ENCODE results near the gene CSRP3.

GRCh38 chr11:19183646-19184045 lies 18.1 kb downstream of the CSRP3 start:
- TF ChIP-seq CTCF (IDR thresholded peaks at IDR 0.05) = no peak
- no peak for TF ChIP-seq POLR2A (IDR thresholded peaks at IDR 0.05)
